Mononuclear cell (primary cell): ENCODE data around the gene ZNF678. TPM values are rescaled to one million over a fixed set of nuclear protein-coding genes. Genes with fewer than 3 reads are reported as not detected.
"Not testable (repeated sequence)": the region's sequence is repeated elsewhere in the genome, so short reads cannot be mapped to it uniquely, and the experiment has no call there.

Source experiments
- H3K27me3 ChIP-seq: 2 replicates; pipeline ENCODE4 v1.6.0; 2011; ENCODE audit warnings: low read length, control low read depth; ENCODE audit not compliant: insufficient read depth
- H3K4me1 ChIP-seq: 2 replicates; pipeline ENCODE4 v1.5.1; 2011; ENCODE audit warnings: mild to moderate bottlenecking, low read length, control low read depth; ENCODE audit not compliant: insufficient read depth
- H3K4me3 ChIP-seq: 2 replicates; pipeline ENCODE4 v1.5.1; 2011; ENCODE audit warnings: mild to moderate bottlenecking, low read length, moderate library complexity
- H3K9me3 ChIP-seq: 2 replicates; pipeline ENCODE4 v1.5.1; 2011; ENCODE audit warnings: low read depth, mild to moderate bottlenecking, control low read depth, low read length
- total RNA-seq: library from RNA; depleted of rRNA; stranded (reverse); fragments of >200 nt; gene quantifications from one replicate; pipeline ENCODE4 v1.2.3, GENCODE V29; 2012

ZNF678 gene
- total RNA-seq, 1 donor = 6.1 TPM

DNA sequence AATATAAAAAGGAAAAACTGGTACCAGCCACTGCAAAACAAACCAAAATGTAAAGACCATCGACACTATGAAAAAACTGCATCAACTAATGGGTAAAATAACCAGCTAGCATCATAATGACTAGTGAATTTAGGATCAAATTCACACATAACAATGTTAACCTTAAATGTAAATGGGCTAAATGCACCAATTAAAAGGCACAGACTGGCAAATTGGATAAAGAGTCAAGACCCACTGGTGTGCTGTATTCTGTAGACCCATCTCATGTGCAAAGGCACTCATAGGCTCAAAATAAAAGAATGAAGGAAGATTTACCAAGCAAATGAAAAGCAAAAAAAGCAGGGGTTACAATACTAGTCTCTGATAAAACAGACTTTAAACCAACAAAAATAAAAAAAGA, 138.3 kb downstream of the ZNF678 start:
- H3K27me3 ChIP-seq, H3K4me1 ChIP-seq, H3K4me3 ChIP-seq: not testable (repeated sequence)
- peaks cover 26% of the 10 kb centered on the region for H3K9me3 ChIP-seq

DNA sequence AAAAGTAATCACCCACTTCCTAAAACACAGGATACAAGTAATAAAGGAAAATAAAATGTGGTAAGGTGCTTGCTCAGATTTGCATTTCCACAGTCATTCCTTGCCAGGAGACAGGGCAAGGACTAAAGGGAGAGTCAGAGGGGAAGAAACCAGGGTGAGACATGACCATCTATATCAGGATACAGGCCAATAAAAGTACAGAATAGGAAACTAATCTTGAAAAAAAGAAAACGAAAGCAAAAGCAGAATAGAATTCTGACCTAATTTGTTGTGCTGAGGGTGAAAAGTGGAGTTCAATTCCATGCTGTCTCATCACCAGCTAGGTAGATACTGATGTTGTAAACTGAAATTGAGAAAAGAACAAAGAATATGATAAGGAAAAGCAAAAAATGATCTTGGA, 144.5 kb downstream of the ZNF678 start:
- H3K27me3 ChIP-seq = no peaks in the 10 kb centered on the region
- H3K9me3 ChIP-seq = peaks cover 6% of the 10 kb centered on the region
- no peak overlapping the region for H3K4me3 ChIP-seq
- H3K4me1 ChIP-seq = no peaks in the 10 kb centered on the region

DNA sequence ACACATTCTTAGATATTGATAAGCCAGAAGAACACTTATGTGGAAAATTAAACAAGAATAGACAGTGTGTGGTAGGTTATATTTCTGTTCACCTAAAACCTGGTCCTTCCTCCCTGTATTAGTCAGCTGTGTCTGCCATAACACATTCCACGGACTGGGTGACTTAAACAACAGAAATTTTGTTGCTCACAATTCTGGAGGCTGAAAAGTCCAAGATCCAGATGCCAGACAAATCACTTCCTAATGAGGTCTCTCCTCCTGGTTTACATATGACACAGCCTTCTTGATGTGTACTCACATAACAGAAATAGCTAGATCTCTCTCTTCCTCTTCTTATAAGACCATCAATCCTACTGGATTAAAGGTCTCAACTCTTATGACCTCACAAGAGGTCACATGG, 146.1 kb downstream of the ZNF678 start:
- H3K4me1 ChIP-seq = no peaks in the 10 kb centered on the region
- H3K27me3 ChIP-seq = no peaks in the 10 kb centered on the region
- H3K9me3 ChIP-seq = peaks cover 1% of the 10 kb centered on the region
- no peak overlapping the region for H3K4me3 ChIP-seq

DNA sequence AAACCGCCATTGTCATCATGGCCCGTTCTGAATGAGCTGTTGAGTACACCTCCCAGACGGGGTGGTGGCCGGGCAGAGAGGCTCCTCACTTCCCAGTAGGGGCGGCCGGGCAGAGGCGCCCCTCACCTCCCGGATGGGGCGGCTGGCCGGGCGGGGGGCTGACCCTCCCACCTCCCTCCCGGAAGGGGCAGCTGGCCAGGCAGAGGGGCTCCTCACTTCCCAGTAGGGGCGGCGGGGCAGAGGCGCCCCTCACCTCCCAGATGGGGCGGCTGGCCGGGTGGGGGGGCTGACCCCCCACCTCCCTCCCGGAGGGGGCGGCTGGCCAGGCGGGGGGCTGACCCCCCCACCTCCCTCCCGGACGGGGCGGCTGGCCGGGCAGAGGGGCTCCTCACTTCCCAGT, 147.1 kb downstream of the ZNF678 start:
- not testable (repeated sequence) for H3K4me3 ChIP-seq, H3K27me3 ChIP-seq, H3K4me1 ChIP-seq, H3K9me3 ChIP-seq

DNA sequence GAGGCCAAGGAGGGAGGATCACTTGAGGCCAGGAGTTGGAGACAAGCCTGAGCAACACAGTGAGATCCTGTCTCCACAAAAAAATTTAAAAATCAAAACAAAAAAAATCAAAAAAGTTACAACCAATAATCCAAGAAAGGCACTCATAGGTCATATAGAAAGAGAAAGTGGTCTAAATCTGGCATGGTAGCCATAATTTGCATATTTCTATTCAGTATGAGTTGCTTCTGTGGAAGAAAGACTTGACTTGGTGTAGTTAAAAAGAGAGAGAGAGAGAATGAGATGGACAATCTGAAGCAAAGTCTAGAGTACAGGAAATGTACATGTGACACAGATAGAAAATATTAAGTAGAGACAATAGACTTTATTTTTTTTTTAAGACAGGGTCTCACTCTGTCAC, 149.3 kb downstream of the ZNF678 start:
- no peaks in the 10 kb centered on the region for H3K27me3 ChIP-seq
- H3K4me1 ChIP-seq = no peaks in the 10 kb centered on the region
- no peak overlapping the region for H3K4me3 ChIP-seq
- no peaks in the 10 kb centered on the region for H3K9me3 ChIP-seq

DNA sequence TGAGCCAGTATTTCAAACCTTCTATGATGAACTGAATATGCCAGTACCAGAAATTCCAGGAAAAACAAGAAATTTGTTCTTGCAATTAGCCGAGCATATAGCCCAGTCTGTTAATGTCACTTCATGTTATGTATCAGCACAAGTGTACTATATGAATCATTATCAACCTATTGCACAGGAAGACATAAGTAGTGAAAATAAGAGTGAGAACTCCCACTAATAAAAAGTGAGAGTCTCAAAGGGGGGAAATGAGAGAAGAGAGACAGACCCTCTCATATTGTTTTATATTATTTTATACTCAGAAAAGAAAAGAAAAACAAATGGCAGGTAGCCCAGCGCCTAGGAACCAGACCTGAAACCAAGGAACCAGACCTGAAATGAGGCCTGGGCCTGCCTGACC, 155.6 kb downstream of the ZNF678 start:
- Histone ChIP-seq H3K9me3 (no peaks in the 10 kb centered on the region), H3K4me1 (no peaks in the 10 kb centered on the region), H3K27me3 (no peaks in the 10 kb centered on the region), H3K4me3 (no peak overlapping the region)

DNA sequence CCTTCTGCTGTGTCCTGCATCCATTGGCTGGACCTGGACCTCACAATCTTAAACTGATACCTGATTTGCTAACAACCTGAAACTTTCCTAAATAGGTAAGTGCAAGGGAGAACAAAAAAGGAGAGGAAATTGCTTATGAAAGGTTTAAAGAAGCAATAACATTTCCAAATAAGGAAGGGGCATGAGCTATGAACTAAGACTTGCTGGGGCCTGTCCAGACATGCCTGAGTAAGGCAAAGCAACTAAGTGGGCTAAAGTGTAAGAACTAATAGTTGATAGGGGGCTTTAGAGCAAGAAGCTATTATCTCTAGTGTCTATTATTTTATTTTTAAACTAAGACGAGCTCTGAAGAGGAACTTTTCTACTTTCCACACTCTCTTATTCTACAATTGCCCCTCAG, 160.1 kb downstream of the ZNF678 start:
- Histone ChIP-seq H3K27me3 (peaks cover 4% of the 10 kb centered on the region), H3K4me1 (peaks cover 5% of the 10 kb centered on the region), H3K4me3 (no peak overlapping the region), H3K9me3 (no peaks in the 10 kb centered on the region)

DNA sequence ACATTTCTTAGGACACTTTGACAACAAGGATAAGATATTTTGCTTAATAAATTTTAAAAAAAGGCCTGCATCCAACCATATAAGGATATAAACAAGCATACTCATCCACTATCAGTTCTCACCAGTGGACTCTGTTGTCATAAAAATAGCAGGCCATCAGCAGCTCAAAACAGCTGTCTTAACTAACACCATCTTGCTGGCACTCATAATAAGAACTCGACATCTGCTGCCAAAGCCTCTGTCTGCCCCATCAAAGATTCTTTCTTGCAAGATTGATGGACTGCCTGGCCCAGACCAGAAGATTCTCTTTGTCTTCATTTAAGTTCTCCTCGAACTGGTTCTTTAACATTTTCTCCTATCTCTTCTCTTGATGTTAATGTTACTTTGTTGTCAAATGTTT, 161.7 kb downstream of the ZNF678 start:
- H3K27me3 ChIP-seq = peaks cover 4% of the 10 kb centered on the region
- H3K9me3 ChIP-seq = no peaks in the 10 kb centered on the region
- no peak overlapping the region for H3K4me3 ChIP-seq

DNA sequence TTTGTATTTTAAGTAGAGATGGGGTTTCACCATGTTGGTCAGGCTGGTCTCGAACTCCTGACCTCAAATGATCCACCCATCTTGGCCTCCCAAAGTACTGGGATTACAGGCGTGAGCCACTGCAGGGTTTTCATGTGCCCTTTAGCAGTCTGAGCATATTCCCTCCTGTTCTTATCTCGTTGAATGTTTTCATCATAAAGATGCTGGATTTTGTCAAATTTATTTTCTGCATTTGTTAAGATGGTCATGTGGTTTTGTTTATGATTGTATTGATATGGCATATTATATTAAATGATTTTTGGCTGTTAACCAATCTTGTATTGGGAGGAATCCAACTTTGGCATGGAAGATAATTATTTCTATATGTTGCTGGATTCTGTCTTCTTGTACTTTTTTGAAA, 163.0 kb downstream of the ZNF678 start:
- peaks cover 12% of the 10 kb centered on the region for H3K4me1 ChIP-seq
- H3K4me3 ChIP-seq = no peak overlapping the region
- H3K9me3 ChIP-seq = no peaks in the 10 kb centered on the region
- peaks cover 4% of the 10 kb centered on the region for H3K27me3 ChIP-seq

More for the DNA sequence above, 161.7 kb downstream of the ZNF678 start:
- H3K4me1 ChIP-seq = peaks cover 12% of the 10 kb centered on the region

Other genes with a start within 250 kb of the ZNF678 start
- gene CDC42BPA, start 245.1 kb upstream of the ZNF678 start, total RNA-seq = 2.3 TPM
- gene JMJD4, start 171.7 kb downstream of the ZNF678 start, total RNA-seq = 10.5 TPM
- 18.1 TPM for gene SNAP47, start 171.9 kb downstream of the ZNF678 start, total RNA-seq